Gastroesophageal sphincter (tissue), 3 donors: ENCODE measurements around the gene TDRD9.

ENCODE experiments used
- EP300 ChIP-seq: sonication (generic); formaldehyde crosslinking; IDR thresholded peaks from one replicate; pipeline ENCODE4 v1.6.1; 2017; ENCODE audit warnings: antibody characterized with exemption, mild to moderate bottlenecking
- POLR2A ChIP-seq, 2 donors: fragments of 450-650 bp; IDR thresholded peaks; one replicate each; pipeline ENCODE4 v1.6.1; 2017; ENCODE audit warnings: antibody characterized with exemption in 2 of 2, mild to moderate bottlenecking in 2 of 2, moderate library complexity in 1 of 2
- TF ChIP-seq, protein P1 (sequence below), 4 experiments: fragments of 200-600 bp in 2 of 4; fragments of 450-650 bp in 2 of 4; sonication (generic) in 1 of 4; IDR thresholded peaks; one replicate each; pipeline ENCODE4 v1.5.1; 2017 to 2019; ENCODE audit warnings: antibody characterized with exemption in 4 of 4, mild to moderate bottlenecking in 2 of 4, moderate library complexity in 2 of 4

DNA sequence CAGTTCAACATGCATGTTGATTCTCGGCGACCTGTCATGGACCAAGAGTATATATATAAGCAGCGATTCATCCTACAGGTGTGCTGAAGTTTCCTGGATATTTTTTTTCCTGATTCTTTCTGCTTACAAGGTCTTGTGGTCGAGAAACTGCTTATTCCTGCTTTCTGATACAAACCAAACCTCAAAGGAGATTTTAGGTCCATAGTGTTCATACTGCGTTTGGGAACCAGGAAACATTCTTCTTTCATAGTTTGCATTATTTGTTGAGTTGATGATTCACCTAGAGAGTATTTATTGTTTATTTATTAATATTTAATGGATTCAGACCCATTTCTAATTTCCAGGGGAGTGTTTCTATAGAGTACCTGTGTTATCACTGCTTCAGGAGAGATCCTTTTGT lies 86.5 kb downstream of the TDRD9 start:
- TF ChIP-seq, protein P1, sequence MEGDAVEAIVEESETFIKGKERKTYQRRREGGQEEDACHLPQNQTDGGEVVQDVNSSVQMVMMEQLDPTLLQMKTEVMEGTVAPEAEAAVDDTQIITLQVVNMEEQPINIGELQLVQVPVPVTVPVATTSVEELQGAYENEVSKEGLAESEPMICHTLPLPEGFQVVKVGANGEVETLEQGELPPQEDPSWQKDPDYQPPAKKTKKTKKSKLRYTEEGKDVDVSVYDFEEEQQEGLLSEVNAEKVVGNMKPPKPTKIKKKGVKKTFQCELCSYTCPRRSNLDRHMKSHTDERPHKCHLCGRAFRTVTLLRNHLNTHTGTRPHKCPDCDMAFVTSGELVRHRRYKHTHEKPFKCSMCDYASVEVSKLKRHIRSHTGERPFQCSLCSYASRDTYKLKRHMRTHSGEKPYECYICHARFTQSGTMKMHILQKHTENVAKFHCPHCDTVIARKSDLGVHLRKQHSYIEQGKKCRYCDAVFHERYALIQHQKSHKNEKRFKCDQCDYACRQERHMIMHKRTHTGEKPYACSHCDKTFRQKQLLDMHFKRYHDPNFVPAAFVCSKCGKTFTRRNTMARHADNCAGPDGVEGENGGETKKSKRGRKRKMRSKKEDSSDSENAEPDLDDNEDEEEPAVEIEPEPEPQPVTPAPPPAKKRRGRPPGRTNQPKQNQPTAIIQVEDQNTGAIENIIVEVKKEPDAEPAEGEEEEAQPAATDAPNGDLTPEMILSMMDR (IDR thresholded peaks at IDR 0.05) = no peak
- TF ChIP-seq POLR2A (IDR thresholded peaks at IDR 0.05) (no peak), EP300 (no peak)
